SH-SY5Y (cell line): ENCODE data around the gene SLCO6A1.

ENCODE experiments used
- GATA2 ChIP-seq: IDR thresholded peaks from 2 replicates; pipeline ENCODE4 v1.6.1; 2011; ENCODE audit warnings: mild to moderate bottlenecking, low read depth, low read length
- GATA3 ChIP-seq: IDR thresholded peaks from 2 replicates; pipeline ENCODE4 v1.6.1; 2011; ENCODE audit warnings: low read depth, mild to moderate bottlenecking, low read length, moderate library complexity

DNA sequence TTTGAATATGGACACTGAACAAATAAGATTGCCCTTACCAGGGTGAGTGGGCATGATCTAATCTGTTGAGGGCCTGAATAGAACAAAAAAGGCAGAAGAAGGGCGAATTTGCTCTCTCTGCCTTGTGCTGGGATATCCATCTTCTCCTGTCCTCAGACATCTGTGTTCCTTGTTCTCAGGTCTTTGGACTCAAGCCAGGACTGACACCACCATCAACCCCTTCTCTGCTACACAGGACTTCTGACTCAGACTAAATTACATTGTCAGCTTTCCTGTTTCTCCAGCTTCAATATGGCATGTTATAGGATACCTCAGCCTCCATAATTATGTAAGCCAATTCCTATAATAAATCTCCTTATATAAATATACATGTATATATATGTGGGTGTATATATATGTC, 40.8 kb upstream of the SLCO6A1 start:
- TF ChIP-seq GATA3 (no peak), GATA2 (no peak)
